Caco-2 (cell line): ENCODE data around the gene ZFP1. TPM values are rescaled to one million over a fixed set of nuclear protein-coding genes. Genes with fewer than 3 reads are reported as not detected.

Experiments used
- BruUV-seq: library from RNA; stranded (reverse); fragments of 400-500 nt; replicated peaks from 2 replicates; lab custom pipeline; 2021; lab: Mats Ljungman, UMichigan
- CTCF ChIA-PET: fragments of 300-600 bp; sonication (Branson Sonifier 250); formaldehyde crosslinking; loops from one replicate; lab custom pipeline; 2022; ENCODE audit warnings: antibody characterized with exemption; lab: Charles Lee
- POLR2A ChIA-PET: fragments of 300-600 bp; sonication (Branson Sonifier 250); formaldehyde crosslinking; loops from one replicate; lab custom pipeline; 2022; ENCODE audit warnings: antibody characterized with exemption; lab: Charles Lee
- DNase-seq, 2 experiments: peaks; one replicate each; pipeline versions ENCODE4 v3.0.0 to v3.0.0-alpha.2; 2020 to 2022
- H3K27me3 ChIP-seq: replicated peaks from 2 replicates; pipeline ENCODE4 v1.6.0; 2011; ENCODE audit warnings: low read length; ENCODE audit not compliant: control insufficient read depth, insufficient read depth
- H3K36me3 ChIP-seq: 2 replicates; pipeline ENCODE4 v1.5.1; 2011; ENCODE audit warnings: low read length; ENCODE audit not compliant: control insufficient read depth, insufficient read depth
- H3K4me1 ChIP-seq: fragments of 250-450 bp; sonication (Bioruptor Pico); 2 replicates; pipeline ENCODE4 v1.5.1; 2020; ENCODE audit warnings: mild to moderate bottlenecking
- H3K4me3 ChIP-seq: 2 replicates; pipeline ENCODE4 v1.5.1; 2011; ENCODE audit warnings: low read depth, mild to moderate bottlenecking, control low read depth, low read length
- H3K9me3 ChIP-seq: fragments of 250-450 bp; sonication (Bioruptor Pico); 2 replicates; pipeline ENCODE4 v1.5.1; 2020; ENCODE audit warnings: mild to moderate bottlenecking, moderate library complexity
- H3K27ac Mint-ChIP-seq: one replicate; pipeline ENCODE4 v1.8.0; 2022; ENCODE audit warnings: mixed read lengths; ENCODE audit not compliant: unreplicated experiment
- H3K27me3 Mint-ChIP-seq: one replicate; pipeline ENCODE4 v1.8.0; 2022; ENCODE audit warnings: mixed read lengths; ENCODE audit not compliant: insufficient read depth, unreplicated experiment
- H3K36me3 Mint-ChIP-seq: one replicate; pipeline ENCODE4 v1.8.0; 2022; ENCODE audit warnings: mild to moderate bottlenecking, mixed read lengths; ENCODE audit not compliant: insufficient read depth, unreplicated experiment
- H3K4me1 Mint-ChIP-seq: one replicate; pipeline ENCODE4 v1.8.0; 2022; ENCODE audit warnings: low read depth, mixed read lengths; ENCODE audit not compliant: unreplicated experiment
- H3K4me3 Mint-ChIP-seq: one replicate; pipeline ENCODE4 v1.8.0; 2022; ENCODE audit warnings: mild to moderate bottlenecking, moderate library complexity, mixed read lengths; ENCODE audit not compliant: unreplicated experiment
- H3K9me3 Mint-ChIP-seq: one replicate; pipeline ENCODE4 v1.8.0; 2022; ENCODE audit warnings: mixed read lengths; ENCODE audit not compliant: unreplicated experiment
- intact Hi-C: fragments of 100-400 bp; cut with micrococcal nuclease; formaldehyde crosslinking; loops from one replicate; pipeline ENCODE4 v1.10.0; 2022; ENCODE audit not compliant: unreplicated experiment
- total RNA-seq: library from RNA; stranded (reverse); gene quantifications from 2 replicates; pipeline ENCODE4 v1.2.3, GENCODE V29; 2022
- TF ChIP-seq, protein P1 (sequence below), 2 experiments: fragments of 200-600 bp in 1 of 2; IDR thresholded peaks; 1 replicate in 1 of 2; 2 replicates in 1 of 2; pipeline versions ENCODE4 v1.5.1 to v1.8.0; 2011 to 2022; ENCODE audit warnings: antibody characterized with exemption in 1 of 2, control low read depth in 1 of 2, inconsistent platforms in 1 of 2, low read depth in 1 of 2, low read length in 1 of 2, mild to moderate bottlenecking in 1 of 2, moderate library complexity in 1 of 2; ENCODE audit not compliant: insufficient read depth in 1 of 2, severe bottlenecking in 1 of 2, unreplicated experiment in 1 of 2

The ZFP1 gene
- total RNA-seq, 1 experiment from 2014 or later: 11.4 TPM

- Histone ChIP-seq H3K27me3 (no peaks in the 10 kb centered on the region), H3K4me1 (peaks cover 18% of the 10 kb centered on the region), H3K36me3 (peaks cover 6% of the 10 kb centered on the region; the same call in 1 of the 2 replicates), H3K9me3 (no peaks in the 10 kb centered on the region), H3K4me3 (no peak overlapping the region)
- H3K27ac Mint-ChIP-seq: no peak overlapping the region
- CTCF ChIA-PET: interaction anchor here (3.9 kb wide), 1 partner anchor 111 kb away, joined by 112 read pairs; the partner anchor contains the start of gene ZNRF1
- no peaks in the 10 kb centered on the region for H3K27me3 Mint-ChIP-seq
- DNase-seq: no peak
- no peak overlapping the region for H3K4me3 Mint-ChIP-seq
- intact Hi-C loops: no loop called here
- POLR2A ChIA-PET: no interaction called here
- H3K9me3 Mint-ChIP-seq: no peaks in the 10 kb centered on the region
- peaks cover 37% of the 10 kb centered on the region for H3K4me1 Mint-ChIP-seq
- no TSS peak for BruUV-seq
- TF ChIP-seq, protein P1, sequence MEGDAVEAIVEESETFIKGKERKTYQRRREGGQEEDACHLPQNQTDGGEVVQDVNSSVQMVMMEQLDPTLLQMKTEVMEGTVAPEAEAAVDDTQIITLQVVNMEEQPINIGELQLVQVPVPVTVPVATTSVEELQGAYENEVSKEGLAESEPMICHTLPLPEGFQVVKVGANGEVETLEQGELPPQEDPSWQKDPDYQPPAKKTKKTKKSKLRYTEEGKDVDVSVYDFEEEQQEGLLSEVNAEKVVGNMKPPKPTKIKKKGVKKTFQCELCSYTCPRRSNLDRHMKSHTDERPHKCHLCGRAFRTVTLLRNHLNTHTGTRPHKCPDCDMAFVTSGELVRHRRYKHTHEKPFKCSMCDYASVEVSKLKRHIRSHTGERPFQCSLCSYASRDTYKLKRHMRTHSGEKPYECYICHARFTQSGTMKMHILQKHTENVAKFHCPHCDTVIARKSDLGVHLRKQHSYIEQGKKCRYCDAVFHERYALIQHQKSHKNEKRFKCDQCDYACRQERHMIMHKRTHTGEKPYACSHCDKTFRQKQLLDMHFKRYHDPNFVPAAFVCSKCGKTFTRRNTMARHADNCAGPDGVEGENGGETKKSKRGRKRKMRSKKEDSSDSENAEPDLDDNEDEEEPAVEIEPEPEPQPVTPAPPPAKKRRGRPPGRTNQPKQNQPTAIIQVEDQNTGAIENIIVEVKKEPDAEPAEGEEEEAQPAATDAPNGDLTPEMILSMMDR (IDR thresholded peaks at IDR 0.05; ENCODE audit: insufficient read depth in 1 of 2, low read depth in 1 of 2, low read length in 1 of 2, severe bottlenecking in 1 of 2, unreplicated experiment in 1 of 2): no peak
- peaks cover 57% of the 10 kb centered on the region for H3K36me3 Mint-ChIP-seq
These were observed 39.3 kb upstream of the ZFP1 start for GRCh38 chr16:75108792-75109731.

- no peak for DNase-seq
- H3K4me3 ChIP-seq: no peak overlapping the region
These were observed 38.5 kb upstream of the ZFP1 start for GRCh38 chr16:75109732-75110243.

More at GRCh38 chr16:75109732-75110243, 38.5 kb upstream of the ZFP1 start:
- BruUV-seq: no TSS peak
- peaks cover 5% of the 10 kb centered on the region; the same call in 1 of the 2 replicates for H3K36me3 ChIP-seq
- peaks cover 57% of the 10 kb centered on the region for H3K36me3 Mint-ChIP-seq
- H3K27me3 Mint-ChIP-seq: no peaks in the 10 kb centered on the region
- ChIA-PET CTCF (interaction anchor here (3.9 kb wide), 1 partner anchor 112 kb away, joined by 112 read pairs; the partner anchor contains the start of gene ZNRF1), POLR2A (no interaction called here)
- peaks cover 18% of the 10 kb centered on the region for H3K4me1 ChIP-seq
- peaks cover 37% of the 10 kb centered on the region for H3K4me1 Mint-ChIP-seq
- no peaks in the 10 kb centered on the region for H3K9me3 Mint-ChIP-seq
- H3K27ac Mint-ChIP-seq: no peak overlapping the region
- intact Hi-C loops: loop anchor here (2.0 kb wide), 2 partner anchors 13 to 39 kb away; no protein-coding TSS in a partner anchor
- no peak overlapping the region for H3K4me3 Mint-ChIP-seq
- no peaks in the 10 kb centered on the region for H3K27me3 ChIP-seq
- H3K9me3 ChIP-seq: no peaks in the 10 kb centered on the region
- TF ChIP-seq, protein P1 (IDR thresholded peaks at IDR 0.05; ENCODE audit: insufficient read depth in 1 of 2, low read depth in 1 of 2, low read length in 1 of 2, severe bottlenecking in 1 of 2, unreplicated experiment in 1 of 2): no peak
